HCT116 (cell line): ENCODE measurements around the gene SDCBP2. TPM values are rescaled to one million over a fixed set of nuclear protein-coding genes. Genes with fewer than 3 reads are reported as not detected.

Experiments used
- ATAC-seq: fragments of 200-7000 bp; cut with Tn5 transposase; 2 replicates; pipeline ENCODE4 v1.9.1; 2020; ENCODE audit warnings: mild to moderate bottlenecking, moderate library complexity
- BruUV-seq: library from RNA; stranded (reverse); fragments of 400-500 nt; replicated peaks from 2 replicates; lab custom pipeline; 2021; lab: Mats Ljungman, UMichigan
- CTCF ChIA-PET: fragments of 300-600 bp; sonication (Branson Sonifier 250); formaldehyde crosslinking; loops from one replicate; lab custom pipeline; 2021; ENCODE audit warnings: antibody characterized with exemption; lab: Charles Lee
- POLR2A ChIA-PET: fragments of 300-600, 350-600 bp; sonication (Branson Sonifier 250); formaldehyde crosslinking; loops from one replicate; lab custom pipeline; 2021; ENCODE audit warnings: antibody characterized with exemption; lab: Charles Lee
- RAD21 ChIA-PET, 2 experiments: fragments of 300-600 bp; sonication (Branson Sonifier 250); formaldehyde crosslinking; loops; one replicate each; lab custom pipeline; 2023; ENCODE audit warnings: low total read pairs in 2 of 2; ENCODE audit not compliant: uncharacterized antibody in 2 of 2, unreplicated experiment in 2 of 2, low non-redundant PET in 1 of 2; lab: Charles Lee
- DNase-seq: peaks from one replicate; pipeline ENCODE4 v3.0.0-alpha.2; 2010; ENCODE audit warnings: low read depth, low spot score
- H2AFZ ChIP-seq: fragments of 200-600 bp; shearing (Covaris generic), sonication (generic); 2 replicates; pipeline ENCODE4 v1.6.1; 2017; ENCODE audit warnings: low read depth, mixed run types, mixed read lengths, antibody characterized with exemption, low read length; ENCODE audit not compliant: poor library complexity, severe bottlenecking
- H3K27ac ChIP-seq: 2 replicates; pipeline ENCODE4 v1.5.1; 2012; ENCODE audit warnings: low read depth, low read length
- H3K27me3 ChIP-seq: fragments of 200-600 bp; sonication (generic); 2 replicates; pipeline ENCODE4 v1.6.1; 2016; ENCODE audit warnings: mixed run types, low read length, mixed read lengths; ENCODE audit not compliant: insufficient read depth
- H3K36me3 ChIP-seq, 2 experiments: fragments of 200-500 bp in 1 of 2; fragments of 200-600 bp in 1 of 2; sonication (Bioruptor generic) in 1 of 2; sonication (generic) in 1 of 2; 2 replicates each; pipeline versions ENCODE4 v1.5.1 to v1.6.1; 2014 to 2016; ENCODE audit warnings: low read length in 2 of 2, inconsistent platforms in 1 of 2, mixed read lengths in 1 of 2, mixed run types in 1 of 2; ENCODE audit not compliant: insufficient read depth in 2 of 2, control insufficient read depth in 1 of 2
- H3K4me1 ChIP-seq, 2 experiments: fragments of 200-600 bp in 1 of 2; sonication (generic) in 1 of 2; 2 replicates each; pipeline versions ENCODE4 v1.5.1 to v1.6.1; 2012 to 2017; ENCODE audit warnings: low read length in 2 of 2, inconsistent platforms in 1 of 2, mild to moderate bottlenecking in 1 of 2, mixed read lengths in 1 of 2, mixed run types in 1 of 2, moderate library complexity in 1 of 2; ENCODE audit not compliant: insufficient read depth in 2 of 2, control insufficient read depth in 1 of 2
- H3K4me2 ChIP-seq: fragments of 200-600 bp; sonication (generic); 2 replicates; pipeline ENCODE4 v1.6.1; 2017; ENCODE audit warnings: mixed run types, low read length, mixed read lengths
- H3K4me3 ChIP-seq, 2 experiments: fragments of 200-600 bp in 1 of 2; sonication (generic) in 1 of 2; replicated peaks in 1 of 2; 2 replicates each; pipeline ENCODE4 v1.5.1; 2011 to 2016; ENCODE audit warnings: low read length in 2 of 2, control low read depth in 1 of 2, low read depth in 1 of 2, mild to moderate bottlenecking in 1 of 2, mixed read lengths in 1 of 2, mixed run types in 1 of 2
- H3K79me2 ChIP-seq: fragments of 200-600 bp; sonication (generic); 2 replicates; pipeline ENCODE4 v1.6.1; 2017; ENCODE audit warnings: mild to moderate bottlenecking, mixed run types, low read length, moderate library complexity, mixed read lengths; ENCODE audit not compliant: insufficient read depth
- H3K9ac ChIP-seq: fragments of 200-600 bp; sonication (generic); 2 replicates; pipeline ENCODE4 v1.6.1; 2016; ENCODE audit warnings: low read length, mixed read lengths
- H3K9me2 ChIP-seq: fragments of 200-600 bp; sonication (generic), shearing (Covaris generic); 2 replicates; pipeline ENCODE4 v1.6.1; 2017; ENCODE audit warnings: mixed run types, mild to moderate bottlenecking, moderate library complexity; ENCODE audit not compliant: insufficient read depth
- H3K9me3 ChIP-seq, 2 experiments: fragments of 200-500 bp in 1 of 2; fragments of 200-600 bp in 1 of 2; sonication (Bioruptor generic) in 1 of 2; sonication (generic) in 1 of 2; 2 replicates each; pipeline ENCODE4 v1.6.1; 2014 to 2017; ENCODE audit warnings: low read length in 2 of 2, mixed read lengths in 2 of 2, inconsistent platforms in 1 of 2, low read depth in 1 of 2, mild to moderate bottlenecking in 1 of 2, mixed run types in 1 of 2, moderate library complexity in 1 of 2; ENCODE audit not compliant: control insufficient read depth in 1 of 2, insufficient read depth in 1 of 2
- H4K20me1 ChIP-seq: fragments of 200-600 bp; sonication (generic), shearing (Covaris generic); 2 replicates; pipeline ENCODE4 v1.6.1; 2017; ENCODE audit warnings: mixed run types, mild to moderate bottlenecking, moderate library complexity; ENCODE audit not compliant: insufficient read depth
- CBX3 ChIP-seq: IDR thresholded peaks from 2 replicates; pipeline ENCODE4 v1.6.1; 2012; ENCODE audit warnings: low read depth
- EGR1 ChIP-seq: IDR thresholded peaks from 2 replicates; pipeline ENCODE4 v1.6.1; 2012; ENCODE audit warnings: low read depth
- ELF1 ChIP-seq: IDR thresholded peaks from 2 replicates; pipeline ENCODE4 v1.6.1; 2012; ENCODE audit warnings: low read depth, borderline replicate concordance
- EZH2phosphoT487 ChIP-seq: fragments of 200-600 bp; IDR thresholded peaks from 2 replicates; pipeline ENCODE4 v1.6.1; 2018; ENCODE audit warnings: antibody characterized with exemption, borderline replicate concordance
- JUND ChIP-seq: IDR thresholded peaks from 2 replicates; pipeline ENCODE4 v1.6.1; 2012
- POLR2A ChIP-seq: IDR thresholded peaks from 2 replicates; pipeline ENCODE4 v1.7.0; 2011; ENCODE audit warnings: borderline replicate concordance; ENCODE audit not compliant: insufficient read depth, insufficient read length; ENCODE audit errors: extremely low read depth
- POLR2AphosphoS5 ChIP-seq: IDR thresholded peaks from 2 replicates; pipeline ENCODE4 v1.6.1; 2011; ENCODE audit warnings: mild to moderate bottlenecking, low read depth, low read length, moderate library complexity
- RAD21 ChIP-seq: IDR thresholded peaks from 2 replicates; pipeline ENCODE4 v1.6.1; 2012; ENCODE audit warnings: low read depth, mild to moderate bottlenecking
- SIN3A ChIP-seq: IDR thresholded peaks from 2 replicates; pipeline ENCODE4 v1.6.1; 2012; ENCODE audit warnings: low read depth
- SP1 ChIP-seq: IDR thresholded peaks from 2 replicates; pipeline ENCODE4 v1.6.1; 2012; ENCODE audit warnings: low read depth
- YY1 ChIP-seq: IDR thresholded peaks from 2 replicates; pipeline ENCODE4 v1.6.1; 2011; ENCODE audit warnings: low read length, low read depth, moderate library complexity, mild to moderate bottlenecking; ENCODE audit not compliant: insufficient replicate concordance; ENCODE audit errors: extremely low read depth
- ZFX ChIP-seq: fragments of 450-650 bp; IDR thresholded peaks from 2 replicates; pipeline ENCODE4 v1.6.1; 2017
- ZNF274 ChIP-seq: fragments of 200-500 bp; sonication (Bioruptor generic); IDR thresholded peaks from 2 replicates; pipeline ENCODE4 v1.6.1; 2014; ENCODE audit warnings: mild to moderate bottlenecking, low read depth, low read length, inconsistent platforms
- intact Hi-C: fragments of 100-400 bp; cut with micrococcal nuclease; formaldehyde crosslinking; loops from 2 replicates; pipeline ENCODE4 v1.10.0; 2022
- total RNA-seq: library from RNA; stranded (reverse); gene quantifications from one replicate; pipeline ENCODE4 v1.2.1, GENCODE V29; 2021; ENCODE audit not compliant: unreplicated experiment
- TF ChIP-seq, protein P1 (sequence below): IDR thresholded peaks from 2 replicates; pipeline ENCODE4 v1.6.1; 2012
- TF ChIP-seq, protein P2 (sequence below), 3 experiments: fragments of 200-600 bp in 1 of 3; sonication (generic) in 1 of 3; IDR thresholded peaks in 2 of 3; conservative IDR thresholded peaks in 1 of 3; 2 replicates each; pipeline ENCODE4 v1.5.1; 2012 to 2017; ENCODE audit warnings: low read depth in 2 of 3, low read length in 2 of 3, antibody characterized with exemption in 1 of 3, borderline replicate concordance in 1 of 3, control low read depth in 1 of 3, mild to moderate bottlenecking in 1 of 3, mixed read lengths in 1 of 3, mixed run types in 1 of 3, moderate library complexity in 1 of 3; ENCODE audit not compliant: insufficient read depth in 1 of 3
- TF ChIP-seq, protein P3 (sequence below): IDR thresholded peaks from 2 replicates; pipeline ENCODE4 v1.6.1; 2011; ENCODE audit warnings: mild to moderate bottlenecking, low read length, moderate library complexity; ENCODE audit not compliant: insufficient replicate concordance; ENCODE audit errors: extremely low read depth
- TF ChIP-seq, protein P4 (sequence below): IDR thresholded peaks from 2 replicates; pipeline ENCODE4 v1.6.1; 2012

The SDCBP2 gene
- total RNA-seq, 1 experiment from 2014 or later = 3.4 TPM

DNA sequence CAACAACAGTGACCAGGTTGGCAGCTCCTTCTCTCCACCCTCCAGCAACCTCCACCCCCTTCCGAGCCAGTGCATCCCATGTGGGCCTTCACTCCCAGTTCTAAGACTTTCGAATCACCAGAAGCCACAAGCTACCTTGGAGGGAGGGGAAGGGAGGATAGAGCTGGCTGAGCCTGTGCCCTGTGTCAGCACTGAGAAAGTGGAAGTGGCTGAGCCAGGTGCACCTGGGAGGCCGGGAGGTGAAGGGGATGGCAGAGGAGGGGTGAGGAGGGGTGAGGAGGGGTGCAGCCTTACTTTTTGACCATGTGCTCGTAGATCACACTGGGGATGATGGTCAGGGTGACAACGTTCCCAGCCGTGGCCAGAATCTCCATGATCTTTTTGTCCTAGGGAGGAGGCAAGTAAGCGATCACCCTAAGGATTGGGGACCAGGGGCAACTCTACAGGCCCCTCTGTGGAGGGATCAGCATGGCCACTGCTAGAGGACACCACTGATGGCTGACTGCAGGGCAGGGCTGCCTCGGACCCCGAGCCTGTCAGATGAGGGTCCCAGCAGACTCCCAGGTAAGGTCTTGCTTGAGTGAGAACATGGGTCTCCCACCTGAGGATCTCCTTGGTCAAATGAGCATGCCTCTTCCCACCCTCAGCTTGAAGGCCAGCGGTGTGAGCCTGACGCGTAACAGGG is 18.3 kb downstream of the SDCBP2 start:
- no peak for TF ChIP-seq EZH2phosphoT487
- TF ChIP-seq, protein P1, sequence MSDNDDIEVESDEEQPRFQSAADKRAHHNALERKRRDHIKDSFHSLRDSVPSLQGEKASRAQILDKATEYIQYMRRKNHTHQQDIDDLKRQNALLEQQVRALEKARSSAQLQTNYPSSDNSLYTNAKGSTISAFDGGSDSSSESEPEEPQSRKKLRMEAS = no peak
- no peak for ATAC-seq

DNA sequence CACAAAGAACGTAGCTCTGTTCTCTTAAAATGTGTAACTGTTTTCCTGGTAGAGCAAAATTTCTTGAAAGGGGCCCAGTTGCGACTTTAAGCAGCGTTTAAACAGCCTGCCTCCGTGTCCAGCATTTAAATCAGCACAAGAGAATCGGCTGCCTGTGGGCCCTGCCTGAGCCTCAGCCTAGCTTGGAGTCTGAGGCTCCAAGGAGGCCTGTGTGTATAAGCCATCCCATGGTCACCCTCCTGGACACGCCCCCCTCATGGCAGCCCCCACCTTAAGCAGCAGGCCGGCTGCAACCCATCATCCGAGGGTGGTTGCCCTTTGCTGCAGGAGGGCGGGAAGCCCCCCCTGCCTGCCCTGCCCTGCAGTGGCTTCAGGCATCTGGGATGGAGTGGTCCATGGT is 18.9 kb downstream of the SDCBP2 start:
- ChIA-PET RAD21 (no interaction called here), CTCF (no interaction called here), POLR2A (no interaction called here)
- peaks cover 0 to 3% of the 10 kb centered on the region in 2 experiments; a peak in 1 of 4 replicates for H3K4me1 ChIP-seq
- intact Hi-C loops = no loop called here
- no peak overlapping the region for H3K4me3 ChIP-seq
- no peak overlapping the region for H3K27ac ChIP-seq
- H3K9me2 ChIP-seq = no peaks in the 10 kb centered on the region
- H3K79me2 ChIP-seq = no peaks in the 10 kb centered on the region
- no TSS peak for BruUV-seq
- ATAC-seq (no peak), DNase-seq (no peak)
- no peak overlapping the region for H2AFZ ChIP-seq
- H3K9me3 ChIP-seq = no peaks in the 10 kb centered on the region
- H4K20me1 ChIP-seq = no peaks in the 10 kb centered on the region; the same call in 1 of the 2 replicates
- no peaks in the 10 kb centered on the region for H3K36me3 ChIP-seq
- H3K4me2 ChIP-seq = no peak overlapping the region
- H3K27me3 ChIP-seq = no peaks in the 10 kb centered on the region
- H3K9ac ChIP-seq = no peak overlapping the region
- TF ChIP-seq, protein P2, sequence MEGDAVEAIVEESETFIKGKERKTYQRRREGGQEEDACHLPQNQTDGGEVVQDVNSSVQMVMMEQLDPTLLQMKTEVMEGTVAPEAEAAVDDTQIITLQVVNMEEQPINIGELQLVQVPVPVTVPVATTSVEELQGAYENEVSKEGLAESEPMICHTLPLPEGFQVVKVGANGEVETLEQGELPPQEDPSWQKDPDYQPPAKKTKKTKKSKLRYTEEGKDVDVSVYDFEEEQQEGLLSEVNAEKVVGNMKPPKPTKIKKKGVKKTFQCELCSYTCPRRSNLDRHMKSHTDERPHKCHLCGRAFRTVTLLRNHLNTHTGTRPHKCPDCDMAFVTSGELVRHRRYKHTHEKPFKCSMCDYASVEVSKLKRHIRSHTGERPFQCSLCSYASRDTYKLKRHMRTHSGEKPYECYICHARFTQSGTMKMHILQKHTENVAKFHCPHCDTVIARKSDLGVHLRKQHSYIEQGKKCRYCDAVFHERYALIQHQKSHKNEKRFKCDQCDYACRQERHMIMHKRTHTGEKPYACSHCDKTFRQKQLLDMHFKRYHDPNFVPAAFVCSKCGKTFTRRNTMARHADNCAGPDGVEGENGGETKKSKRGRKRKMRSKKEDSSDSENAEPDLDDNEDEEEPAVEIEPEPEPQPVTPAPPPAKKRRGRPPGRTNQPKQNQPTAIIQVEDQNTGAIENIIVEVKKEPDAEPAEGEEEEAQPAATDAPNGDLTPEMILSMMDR (IDR thresholded peaks at IDR 0.05 in 2 of 3, conservative IDR thresholded peaks at IDR 0.05 in 1 of 3; ENCODE audit: borderline replicate concordance in 1 of 3, insufficient read depth in 1 of 3, low read depth in 2 of 3, low read length in 2 of 3) = no peak
- no peak for TF ChIP-seq ZNF274
- TF ChIP-seq EGR1 = no peak
- no peak for TF ChIP-seq YY1
- no peak for TF ChIP-seq ZFX
- TF ChIP-seq SP1 = no peak
- TF ChIP-seq SIN3A = no peak
- TF ChIP-seq POLR2A = no peak
- no peak for TF ChIP-seq CBX3
- TF ChIP-seq RAD21 = no peak
- TF ChIP-seq, protein P3, sequence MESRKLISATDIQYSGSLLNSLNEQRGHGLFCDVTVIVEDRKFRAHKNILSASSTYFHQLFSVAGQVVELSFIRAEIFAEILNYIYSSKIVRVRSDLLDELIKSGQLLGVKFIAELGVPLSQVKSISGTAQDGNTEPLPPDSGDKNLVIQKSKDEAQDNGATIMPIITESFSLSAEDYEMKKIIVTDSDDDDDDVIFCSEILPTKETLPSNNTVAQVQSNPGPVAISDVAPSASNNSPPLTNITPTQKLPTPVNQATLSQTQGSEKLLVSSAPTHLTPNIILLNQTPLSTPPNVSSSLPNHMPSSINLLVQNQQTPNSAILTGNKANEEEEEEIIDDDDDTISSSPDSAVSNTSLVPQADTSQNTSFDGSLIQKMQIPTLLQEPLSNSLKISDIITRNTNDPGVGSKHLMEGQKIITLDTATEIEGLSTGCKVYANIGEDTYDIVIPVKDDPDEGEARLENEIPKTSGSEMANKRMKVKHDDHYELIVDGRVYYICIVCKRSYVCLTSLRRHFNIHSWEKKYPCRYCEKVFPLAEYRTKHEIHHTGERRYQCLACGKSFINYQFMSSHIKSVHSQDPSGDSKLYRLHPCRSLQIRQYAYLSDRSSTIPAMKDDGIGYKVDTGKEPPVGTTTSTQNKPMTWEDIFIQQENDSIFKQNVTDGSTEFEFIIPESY = no peak
- no peak for TF ChIP-seq POLR2AphosphoS5
- TF ChIP-seq JUND = no peak
- no peak for TF ChIP-seq ELF1
- TF ChIP-seq, protein P4, sequence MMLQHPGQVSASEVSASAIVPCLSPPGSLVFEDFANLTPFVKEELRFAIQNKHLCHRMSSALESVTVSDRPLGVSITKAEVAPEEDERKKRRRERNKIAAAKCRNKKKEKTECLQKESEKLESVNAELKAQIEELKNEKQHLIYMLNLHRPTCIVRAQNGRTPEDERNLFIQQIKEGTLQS = no peak

More for the DNA sequence above, 18.3 kb downstream of the SDCBP2 start:
- Histone ChIP-seq H3K27ac (no peak overlapping the region), H3K4me2 (no peak overlapping the region), H2AFZ (no peak overlapping the region), H3K9ac (no peak overlapping the region), H3K4me3 (no peak overlapping the region), H3K27me3 (no peaks in the 10 kb centered on the region), H3K79me2 (no peaks in the 10 kb centered on the region), H3K36me3 (no peaks in the 10 kb centered on the region), H4K20me1 (no peaks in the 10 kb centered on the region; the same call in 1 of the 2 replicates), H3K9me2 (no peaks in the 10 kb centered on the region), H3K9me3 (no peaks in the 10 kb centered on the region), H3K4me1 (peaks cover 0 to 3% of the 10 kb centered on the region in 2 experiments; a peak in 1 of 4 replicates)
- CTCF ChIA-PET = no interaction called here
- no peak for DNase-seq
- BruUV-seq = no TSS peak
- POLR2A ChIA-PET = no interaction called here
- intact Hi-C loops = no loop called here
- RAD21 ChIA-PET = no interaction called here
